Stimulated activated CD8-positive, alpha-beta memory T cell treated with anti-CD3 and anti-CD28 coated beads, Interleukin-2, amount 100 ng/mL, for 48 hours (primary cell): ENCODE results near the gene RBM3.

ENCODE experiments used
- DNase-seq, 2 donors: peaks; one replicate each; pipeline ENCODE4 v3.0.0-alpha.2; 2020; ENCODE audit warnings: low read depth in 2 of 2

RBM3 gene

GRCh38 chrX:48578661-48579128 lies 4.4 kb downstream of the RBM3 start:
- no peak for DNase-seq

- DNase-seq: no peak
Measured at GRCh38 chrX:48579259-48579658, 5.0 kb downstream of the RBM3 start.

- no peak for DNase-seq
Measured at GRCh38 chrX:48580662-48581061, 6.4 kb downstream of the RBM3 start.

- no peak for DNase-seq
Measured at GRCh38 chrX:48584698-48585097, 10.4 kb downstream of the RBM3 start.

- no peak for DNase-seq
Measured at GRCh38 chrX:48589482-48590162, 15.3 kb downstream of the RBM3 start.

DNA sequence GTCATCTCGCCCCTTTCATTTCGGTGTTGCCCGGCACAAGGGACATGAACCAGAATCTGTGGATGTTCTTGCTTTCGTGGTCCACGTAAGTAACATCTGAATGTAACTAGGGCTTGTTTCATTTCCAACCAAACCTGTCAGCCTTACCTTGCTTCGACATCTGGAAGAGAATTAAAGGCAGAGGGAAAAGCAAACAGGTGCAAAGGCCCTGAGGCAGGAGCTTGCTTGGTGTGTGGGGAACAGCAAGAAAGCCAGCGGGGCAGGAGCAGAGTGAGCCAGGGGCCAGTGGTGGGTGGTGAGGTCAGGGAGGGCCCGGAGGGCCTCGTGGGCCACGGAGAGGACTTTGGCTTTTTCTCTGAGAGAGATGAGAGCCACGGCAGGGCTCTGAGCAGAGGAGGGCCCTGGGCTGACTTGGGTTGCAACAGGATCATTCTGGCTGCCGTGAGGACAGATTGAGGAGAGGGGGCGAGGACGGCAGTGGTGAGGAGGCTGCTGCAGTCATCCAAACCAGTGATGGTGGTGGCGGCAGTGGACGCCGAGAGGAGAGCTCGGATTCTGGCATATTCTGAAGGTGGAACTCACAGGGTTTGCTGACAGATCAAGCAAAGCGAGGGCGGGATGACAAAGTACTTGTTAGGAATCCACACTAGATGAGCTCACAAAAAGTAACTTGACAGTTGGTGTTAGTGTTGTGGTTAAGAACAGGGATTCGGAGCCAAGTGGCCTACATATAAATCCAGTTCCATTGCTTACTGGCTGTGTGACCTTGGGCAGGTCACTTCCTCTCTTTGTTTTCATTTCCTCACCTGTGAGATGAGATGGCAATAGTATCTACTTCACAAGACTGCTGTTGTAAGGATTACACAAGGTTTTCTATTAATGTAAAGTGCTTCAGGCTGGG lies 16.2 kb downstream of the RBM3 start:
- no peak for DNase-seq

DNA sequence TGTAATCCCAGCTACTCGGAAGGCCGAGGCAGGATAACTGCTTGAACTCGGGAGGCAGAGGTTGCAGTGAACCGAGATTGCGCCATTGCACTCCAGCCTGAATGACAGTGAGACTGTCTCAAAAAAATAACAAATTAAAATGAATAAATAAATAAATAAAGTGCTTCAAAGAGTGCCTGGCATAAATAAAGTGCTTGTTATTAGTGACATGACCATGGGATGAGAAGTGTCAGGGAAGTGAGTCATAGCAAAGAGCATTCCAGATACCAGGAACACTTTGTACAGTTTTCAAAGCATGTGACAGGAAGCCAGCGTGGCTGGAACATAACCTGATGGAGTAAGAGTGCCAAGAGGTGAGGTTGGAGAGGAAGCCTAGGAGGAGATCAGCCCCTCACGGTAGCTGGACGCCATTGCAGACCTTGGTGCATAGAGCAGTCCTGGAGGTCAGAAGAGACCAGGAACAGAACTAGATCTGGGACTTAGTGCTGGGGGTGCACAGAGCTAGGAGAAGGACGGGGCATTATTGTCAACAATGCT lies 17.0 kb downstream of the RBM3 start:
- no peak for DNase-seq

DNA sequence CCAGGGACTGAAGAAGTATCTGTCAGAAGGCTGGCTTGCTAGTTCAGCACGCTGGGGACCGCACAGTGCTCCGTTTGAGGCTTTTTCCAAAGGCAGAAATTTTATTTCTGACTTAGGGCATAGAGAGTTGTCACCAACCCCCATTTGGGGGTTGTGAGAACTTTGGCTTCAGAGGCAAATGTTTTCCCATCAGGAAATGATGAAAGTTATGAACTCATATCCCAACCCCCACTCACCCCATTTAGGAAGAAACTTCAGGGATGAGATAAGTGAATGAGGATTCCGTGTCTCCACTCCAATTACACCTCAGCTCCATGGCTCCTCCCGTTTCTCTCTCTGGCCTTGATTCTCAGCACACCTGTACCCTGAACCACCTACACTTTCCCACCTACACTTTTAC lies 18.7 kb downstream of the RBM3 start:
- no peak for DNase-seq

- DNase-seq: no peak
Measured at GRCh38 chrX:48595929-48596328, 21.6 kb downstream of the RBM3 start.

DNA sequence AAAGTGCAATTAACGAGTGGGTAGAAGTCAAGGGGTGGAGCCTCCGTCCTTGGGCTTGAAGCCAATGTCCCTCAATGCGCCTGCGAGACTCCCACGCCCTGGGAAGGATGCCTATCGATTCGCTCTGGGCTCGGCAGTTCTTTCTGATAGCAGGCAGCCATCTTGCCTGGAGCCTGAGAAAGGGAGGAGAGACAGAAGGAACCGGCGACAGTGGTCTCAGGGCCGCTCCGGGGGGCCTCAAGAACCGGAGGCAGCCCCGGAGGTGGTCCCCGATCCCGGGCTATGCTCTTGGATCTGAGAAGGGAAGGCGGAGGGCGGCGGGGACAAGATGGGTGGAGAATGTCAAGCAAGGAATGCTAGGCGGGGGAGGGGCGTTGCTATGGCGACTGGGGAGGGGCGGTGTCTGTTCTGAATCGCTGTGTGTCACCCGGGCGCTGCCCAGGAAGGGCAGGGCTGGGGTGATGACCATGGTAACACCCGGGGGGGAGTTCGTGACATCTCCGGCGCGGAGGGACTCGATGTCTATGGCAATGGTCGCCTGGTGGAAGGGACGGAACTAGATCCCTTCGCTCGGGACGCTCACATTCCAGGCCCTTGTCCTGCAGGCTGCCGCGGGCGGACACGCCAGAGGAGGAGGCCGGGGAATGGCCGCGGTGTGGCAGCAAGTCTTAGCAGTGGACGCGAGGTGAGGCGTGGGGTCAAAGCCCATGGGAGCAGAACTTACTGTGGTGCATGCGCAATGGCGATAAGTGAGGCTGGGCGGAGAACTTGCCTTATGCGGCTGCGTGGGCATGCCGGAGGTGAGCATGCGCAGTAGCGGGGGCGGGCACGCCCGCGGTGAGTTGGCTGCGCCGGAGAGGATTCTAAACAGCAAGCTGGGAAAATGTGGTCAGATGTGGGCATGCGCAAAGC lies 23.3 kb downstream of the RBM3 start, which contains the start of gene WDR13:
Gene WDR13 (plus strand): TSS at position 140 of the 912 bp plus-strand sequence. CDS start 505 bp downstream, at position 645.
- DNase-seq: peak; percentile 75 to 86

GRCh38 chrX:48598614-48599013 lies 24.3 kb downstream of the RBM3 start:
- DNase-seq: no peak

DNA sequence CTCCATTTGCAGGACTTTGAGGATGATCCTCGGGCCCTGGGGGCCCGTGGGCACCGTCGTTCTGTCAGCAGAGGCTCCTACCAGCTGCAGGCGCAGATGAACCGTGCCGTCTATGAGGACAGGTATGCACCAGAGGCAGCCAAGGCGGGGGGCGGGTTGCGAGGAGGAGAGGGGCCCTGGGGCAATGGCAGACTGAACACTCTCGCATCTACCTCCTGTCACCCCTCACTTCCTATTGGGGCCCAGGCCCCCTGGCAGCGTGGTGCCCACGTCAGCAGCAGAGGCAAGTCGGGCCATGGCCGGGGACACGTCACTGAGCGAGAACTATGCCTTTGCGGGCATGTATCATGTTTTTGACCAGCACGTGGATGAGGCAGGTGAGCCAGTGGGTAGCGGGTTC lies 25.1 kb downstream of the RBM3 start:
- DNase-seq: no peak

DNA sequence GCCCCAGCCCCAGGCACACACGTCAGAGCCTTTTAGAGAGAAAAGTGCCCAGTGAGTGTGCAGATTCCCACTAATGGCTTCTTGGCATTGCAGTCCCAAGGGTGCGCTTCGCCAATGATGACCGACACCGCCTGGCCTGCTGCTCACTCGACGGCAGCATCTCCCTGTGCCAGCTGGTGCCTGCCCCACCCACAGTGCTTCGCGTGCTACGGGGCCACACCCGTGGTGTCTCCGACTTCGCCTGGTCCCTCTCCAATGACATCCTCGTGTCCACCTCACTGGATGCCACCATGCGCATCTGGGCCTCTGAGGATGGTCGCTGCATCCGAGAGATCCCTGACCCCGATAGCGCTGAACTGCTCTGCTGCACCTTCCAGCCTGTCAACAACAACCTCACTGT lies 25.9 kb downstream of the RBM3 start:
- no peak for DNase-seq

- no peak for DNase-seq
Measured at GRCh38 chrX:48601741-48602394, 27.6 kb downstream of the RBM3 start.

- DNase-seq: no peak
Measured at GRCh38 chrX:48604701-48605100, 30.4 kb downstream of the RBM3 start.

DNA sequence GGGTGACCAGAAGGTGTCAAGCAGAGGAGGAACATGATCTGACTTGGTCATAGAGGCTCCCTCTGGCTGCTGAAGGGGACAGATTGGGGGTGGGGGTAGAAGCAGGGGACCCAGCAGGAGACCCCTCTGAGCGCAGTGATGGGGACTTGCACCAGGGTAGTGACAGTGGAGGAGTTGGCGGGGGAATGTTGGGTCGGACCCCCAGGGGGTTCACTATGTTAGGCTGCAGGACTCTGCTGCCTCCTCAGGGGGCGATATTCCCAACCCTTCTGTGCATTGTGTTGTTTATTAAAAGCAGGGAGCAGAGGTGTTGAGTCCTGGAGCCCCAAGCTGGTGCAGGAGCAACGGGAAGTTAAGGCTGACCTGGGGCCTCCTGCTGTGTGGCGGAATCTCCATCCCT lies 31.8 kb downstream of the RBM3 start:
- no peak for DNase-seq

- no peak for DNase-seq
Measured at GRCh38 chrX:48611703-48612102, 37.4 kb downstream of the RBM3 start.

DNA sequence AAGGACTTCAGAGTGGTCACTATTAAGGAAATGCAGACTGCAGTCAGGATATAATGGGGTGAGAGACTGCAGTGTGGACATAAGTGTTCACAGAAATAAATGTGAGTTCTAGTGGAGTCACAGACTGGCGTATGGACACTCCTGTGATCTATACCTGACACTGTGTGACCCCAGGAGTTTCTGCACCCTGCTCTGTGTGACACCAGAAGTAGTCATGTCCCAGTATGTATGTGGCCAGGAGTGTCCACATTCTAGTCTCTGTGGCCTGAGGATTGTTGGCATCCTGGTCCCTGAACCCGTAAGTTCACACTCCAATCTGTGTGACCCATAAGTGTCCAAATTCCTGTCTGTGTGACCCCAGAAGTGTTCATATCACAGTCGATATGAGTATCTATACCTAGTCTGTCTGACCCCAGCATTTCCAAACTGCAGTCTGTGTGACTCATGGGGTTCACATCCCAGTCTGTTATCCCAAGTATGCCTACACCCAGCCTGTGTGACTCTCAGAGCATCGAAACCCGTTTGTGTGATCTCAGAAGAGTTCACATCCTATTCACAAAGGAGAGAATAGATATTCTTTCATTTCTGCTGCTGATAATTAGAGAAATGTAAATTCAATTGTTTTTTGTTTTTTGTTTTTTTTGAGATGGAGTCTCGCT lies 39.3 kb downstream of the RBM3 start:
- no peak for DNase-seq

DNA sequence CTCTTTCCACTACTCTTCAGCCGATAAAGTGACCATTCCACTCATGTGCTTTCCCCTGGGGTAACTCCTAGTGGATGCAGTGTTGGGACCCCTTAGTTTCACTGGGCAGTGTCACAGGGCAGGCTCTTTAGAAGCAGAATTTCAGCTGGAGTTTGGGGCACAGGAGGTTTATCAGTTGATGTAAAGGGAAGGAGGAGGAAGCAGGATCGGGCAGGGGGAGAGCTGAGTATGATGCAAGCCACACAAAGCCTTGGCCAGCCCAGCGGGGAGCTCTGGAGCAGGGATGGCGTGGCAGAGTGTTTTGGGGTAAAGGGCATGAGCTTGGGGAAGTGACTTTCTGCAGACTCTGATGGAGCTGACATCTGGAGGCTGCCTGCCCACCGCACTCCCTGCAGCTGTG lies 42.3 kb downstream of the RBM3 start:
- no peak for DNase-seq

GRCh38 chrX:48617542-48618340 lies 43.5 kb downstream of the RBM3 start:
- no peak for DNase-seq
